Ascending aorta (tissue), 2 donors: Measurements from ENCODE around the gene NHERF2. TPM values are rescaled to one million over a fixed set of nuclear protein-coding genes. Genes with fewer than 3 reads are reported as not detected.

ENCODE experiments used
- DNase-seq, 2 donors: peaks; one replicate each; pipeline ENCODE4 v3.0.0-alpha.2; 2019; ENCODE audit warnings: low spot score in 2 of 2
- H3K27ac ChIP-seq, 2 donors: fragments of 200-600 bp; sonication (generic); one replicate each; pipeline ENCODE4 v1.5.1; 2016 to 2017; ENCODE audit warnings: mild to moderate bottlenecking in 1 of 2
- H3K27me3 ChIP-seq: fragments of 200-600 bp; sonication (generic); one replicate; pipeline ENCODE4 v1.5.1; 2017
- H3K36me3 ChIP-seq, 2 donors: fragments of 200-600 bp; sonication (generic); one replicate each; pipeline ENCODE4 v1.5.1; 2016
- H3K4me1 ChIP-seq, 2 donors: fragments of 200-600 bp; sonication (generic); one replicate each; pipeline ENCODE4 v1.5.1; 2016 to 2017; ENCODE audit warnings: mild to moderate bottlenecking in 1 of 2
- H3K4me3 ChIP-seq, 2 donors: fragments of 200-600 bp; sonication (generic); one replicate each; pipeline ENCODE4 v1.5.1; 2016 to 2017; ENCODE audit warnings: mild to moderate bottlenecking in 1 of 2
- H3K9me3 ChIP-seq, 2 donors: fragments of 200-600 bp; sonication (generic); one replicate each; pipeline ENCODE4 v1.5.1; 2016
- CTCF ChIP-seq, 3 experiments: fragments of 200-600 bp in 2 of 3; fragments of 450-650 bp in 1 of 3; sonication (generic) in 2 of 3; IDR thresholded peaks; one replicate each; pipeline ENCODE4 v1.5.1; 2016 to 2019; ENCODE audit warnings: antibody characterized with exemption in 3 of 3, mild to moderate bottlenecking in 1 of 3, moderate library complexity in 1 of 3
- intact Hi-C: fragments of 100-400 bp; cut with DNase I; formaldehyde crosslinking; loops from one replicate; pipeline ENCODE4 v1.15.1; 2023
- total RNA-seq: library from RNA; depleted of rRNA; stranded (reverse); fragments of >200 nt; gene quantifications from one replicate; pipeline ENCODE4 v1.1.0, GENCODE V29; 2016

NHERF2 gene
- total RNA-seq, 1 donor from 2014 or later = 123 TPM

DNA sequence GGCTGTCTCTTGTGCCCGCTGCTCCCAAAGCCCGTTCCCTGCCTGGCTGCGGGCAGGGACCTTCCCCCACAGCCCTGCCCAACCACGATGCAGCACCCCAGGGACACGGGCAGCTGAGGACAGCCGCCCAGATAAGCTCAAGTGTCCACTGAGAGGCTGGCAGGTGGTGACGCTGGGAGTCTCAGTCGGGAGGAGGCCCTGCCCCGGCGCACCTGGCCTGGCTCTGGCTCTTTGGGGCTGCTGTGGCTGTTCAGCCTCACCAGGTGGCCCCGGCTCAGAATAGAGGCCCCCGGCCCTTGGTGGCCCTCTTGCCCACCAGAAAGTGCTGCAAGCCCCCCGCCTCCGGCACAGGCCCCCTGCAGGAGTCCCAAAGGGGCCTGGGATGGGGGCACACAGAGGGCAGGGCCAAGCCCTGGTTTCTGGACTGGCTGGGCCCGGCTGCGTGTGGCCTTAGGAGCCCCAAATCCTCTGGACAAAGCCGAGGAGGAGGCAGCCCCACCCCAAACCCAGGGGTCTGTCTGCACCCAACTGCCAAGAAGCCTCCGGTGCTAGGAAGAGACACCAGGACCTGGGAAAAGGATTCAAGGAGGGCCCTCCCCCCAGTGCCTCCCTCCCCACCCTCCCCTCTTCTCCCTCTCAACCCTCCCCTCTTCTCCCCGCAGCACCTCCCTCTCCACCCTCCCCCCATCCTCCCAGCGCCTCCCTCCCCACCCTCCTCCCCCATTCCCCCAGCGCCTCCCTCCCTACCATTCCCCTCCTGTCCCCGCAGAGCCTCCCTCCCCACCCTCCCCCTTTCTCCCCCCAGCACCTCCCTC, 15.7 kb downstream of the NHERF2 start:
- H3K36me3 ChIP-seq = peaks cover 4 to 12% of the 10 kb centered on the region in 2 donors
- intact Hi-C loops = no loop called here
- peaks cover 4 to 13% of the 10 kb centered on the region in 2 donors for H3K4me1 ChIP-seq
- no peak for DNase-seq
- no peak for TF ChIP-seq CTCF (IDR thresholded peaks at IDR 0.05)
- H3K4me3 ChIP-seq = no peak overlapping the region
- H3K9me3 ChIP-seq = no peaks in the 10 kb centered on the region
- H3K27ac ChIP-seq = no peak overlapping the region
- no peaks in the 10 kb centered on the region for H3K27me3 ChIP-seq

GRCh38 chr16:2042986-2043666, 16.4 kb downstream of the NHERF2 start:
- peaks cover under 1 to 4% of the 10 kb centered on the region in 2 donors for H3K36me3 ChIP-seq
- TF ChIP-seq CTCF (IDR thresholded peaks at IDR 0.05) = no peak

GRCh38 chr16:2043667-2044451, 17.2 kb downstream of the NHERF2 start:
- Histone ChIP-seq H3K36me3 (no peaks in the 10 kb centered on the region), H3K4me1 (peaks cover 4 to 17% of the 10 kb centered on the region in 2 donors), H3K27me3 (no peaks in the 10 kb centered on the region), H3K27ac (no peak overlapping the region), H3K9me3 (no peaks in the 10 kb centered on the region), H3K4me3 (no peak overlapping the region)
- DNase-seq = no peak
- TF ChIP-seq CTCF (IDR thresholded peaks at IDR 0.05) = no peak
- intact Hi-C loops = no loop called here

More at GRCh38 chr16:2042986-2043666, 16.4 kb downstream of the NHERF2 start:
- Histone ChIP-seq H3K9me3 (no peaks in the 10 kb centered on the region), H3K27ac (no peak overlapping the region), H3K27me3 (no peaks in the 10 kb centered on the region), H3K4me1 (peaks cover 4 to 13% of the 10 kb centered on the region in 2 donors), H3K4me3 (no peak overlapping the region)
- no peak for DNase-seq
- intact Hi-C loops = no loop called here

GRCh38 chr16:2044541-2044940, 17.8 kb downstream of the NHERF2 start:
- Histone ChIP-seq H3K4me1 (peaks cover 4 to 20% of the 10 kb centered on the region in 2 donors), H3K27ac (no peak overlapping the region), H3K4me3 (no peak overlapping the region), H3K9me3 (no peaks in the 10 kb centered on the region), H3K36me3 (no peaks in the 10 kb centered on the region), H3K27me3 (no peaks in the 10 kb centered on the region)
- TF ChIP-seq CTCF (IDR thresholded peaks at IDR 0.05) = no peak
- intact Hi-C loops = no loop called here
- no peak for DNase-seq

DNA sequence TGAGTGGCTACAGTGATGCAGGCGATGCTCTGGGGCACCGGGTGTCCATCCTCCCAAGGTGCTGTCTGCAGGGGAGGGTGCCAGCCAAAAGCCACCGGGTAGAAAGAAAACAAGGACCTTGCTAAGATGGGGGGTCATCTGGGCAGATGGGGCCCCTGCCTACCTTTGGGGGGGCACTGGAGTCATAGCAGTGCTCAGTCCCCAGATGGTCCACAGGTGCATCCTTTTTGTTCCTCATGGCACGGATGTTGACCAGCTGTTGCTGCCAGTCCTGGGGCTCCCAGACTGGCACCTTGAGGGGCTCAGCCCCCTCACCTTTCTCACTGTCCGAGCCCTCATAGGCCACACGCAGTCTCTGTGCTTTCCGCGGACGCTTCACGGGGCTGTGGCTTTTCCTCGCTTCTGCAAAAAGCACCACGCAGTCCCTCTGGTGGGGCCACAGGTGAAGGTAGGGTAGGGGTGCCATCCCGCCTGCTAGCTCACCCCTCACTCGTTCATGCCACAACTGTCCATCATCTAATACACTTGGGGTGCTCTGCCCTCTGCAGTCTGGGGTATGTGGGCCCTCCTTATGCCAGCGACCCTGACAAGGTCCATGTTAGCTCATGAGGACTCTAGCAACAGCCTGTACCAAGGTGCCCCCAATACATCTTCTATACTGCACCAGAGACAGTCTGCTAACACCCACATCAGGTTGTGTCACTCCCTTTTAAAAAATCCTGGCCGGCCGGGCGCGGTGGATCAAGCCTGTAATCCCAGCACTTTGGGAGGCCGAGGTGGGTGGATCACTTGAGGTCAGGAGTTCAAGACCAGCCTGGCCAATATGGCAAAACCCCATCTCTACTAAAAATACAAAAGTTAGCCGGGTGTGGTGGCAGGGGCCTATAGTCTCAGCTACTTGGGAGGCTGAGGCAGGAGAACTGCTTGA, 19.5 kb downstream of the NHERF2 start:
- no peak overlapping the region for H3K27ac ChIP-seq
- peaks cover 4 to 20% of the 10 kb centered on the region in 2 donors for H3K4me1 ChIP-seq
- H3K9me3 ChIP-seq = no peaks in the 10 kb centered on the region
- peak overlapping the region in 1 of 2 donors; percentile 98 for H3K4me3 ChIP-seq
- TF ChIP-seq CTCF (IDR thresholded peaks at IDR 0.05) = no peak
- no peaks in the 10 kb centered on the region for H3K27me3 ChIP-seq
- peaks cover 4 to 5% of the 10 kb centered on the region in 2 donors for H3K36me3 ChIP-seq
- intact Hi-C loops = no loop called here
- no peak for DNase-seq
